Nephron progenitor cell (in vitro differentiated cells): ENCODE measurements around the gene LGMN.
"Not testable (repeated sequence)": the region's sequence is repeated elsewhere in the genome, so short reads cannot be mapped to it uniquely, and the experiment has no call there.

Source experiments
- DNase-seq: peaks from one replicate; pipeline ENCODE4 v3.0.0; 2021
- H3K27ac Mint-ChIP-seq: 2 replicates; pipeline ENCODE4 v1.8.0; 2021; ENCODE audit warnings: mild to moderate bottlenecking, moderate library complexity, mixed read lengths
- H3K27me3 Mint-ChIP-seq: 2 replicates; pipeline ENCODE4 v1.8.0; 2021; ENCODE audit warnings: mild to moderate bottlenecking, low read depth, mixed read lengths; ENCODE audit not compliant: poor library complexity
- H3K36me3 Mint-ChIP-seq: 2 replicates; pipeline ENCODE4 v1.8.0; 2021; ENCODE audit warnings: low read depth, mixed read lengths
- H3K4me1 Mint-ChIP-seq: 2 replicates; pipeline ENCODE4 v1.8.0; 2021; ENCODE audit warnings: mixed read lengths
- H3K4me3 Mint-ChIP-seq: 2 replicates; pipeline ENCODE4 v1.8.0; 2021; ENCODE audit warnings: mild to moderate bottlenecking, moderate library complexity, mixed read lengths
- H3K9me3 Mint-ChIP-seq: 2 replicates; pipeline ENCODE4 v1.8.0; 2021; ENCODE audit warnings: mild to moderate bottlenecking, moderate library complexity, mixed read lengths
- TF ChIP-seq, protein P1 (sequence below): fragments of 200-600 bp; sonication (generic); IDR thresholded peaks from 2 replicates; pipeline ENCODE4 v1.5.0; 2021; ENCODE audit warnings: antibody characterized with exemption

Gene LGMN

DNA sequence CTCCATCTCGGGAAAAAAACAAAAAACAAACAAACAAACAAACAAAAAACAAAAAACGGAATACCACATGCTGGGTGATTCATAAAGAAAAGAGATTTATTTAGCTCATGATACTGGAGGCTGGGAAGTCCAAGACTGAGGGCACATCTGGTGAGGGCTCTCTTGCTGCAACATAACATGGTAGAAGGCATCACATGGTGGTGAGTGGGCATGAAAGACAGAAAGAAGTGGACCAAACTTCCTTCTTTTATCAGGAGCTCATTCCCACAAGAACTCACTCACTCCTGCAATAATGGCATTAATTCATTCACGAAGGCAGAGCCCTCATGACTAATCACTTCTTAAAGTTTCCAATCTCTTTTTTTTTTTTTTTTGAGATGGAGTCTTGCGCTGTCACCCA, 8.0 kb upstream of the LGMN start:
- TF ChIP-seq, protein P1, sequence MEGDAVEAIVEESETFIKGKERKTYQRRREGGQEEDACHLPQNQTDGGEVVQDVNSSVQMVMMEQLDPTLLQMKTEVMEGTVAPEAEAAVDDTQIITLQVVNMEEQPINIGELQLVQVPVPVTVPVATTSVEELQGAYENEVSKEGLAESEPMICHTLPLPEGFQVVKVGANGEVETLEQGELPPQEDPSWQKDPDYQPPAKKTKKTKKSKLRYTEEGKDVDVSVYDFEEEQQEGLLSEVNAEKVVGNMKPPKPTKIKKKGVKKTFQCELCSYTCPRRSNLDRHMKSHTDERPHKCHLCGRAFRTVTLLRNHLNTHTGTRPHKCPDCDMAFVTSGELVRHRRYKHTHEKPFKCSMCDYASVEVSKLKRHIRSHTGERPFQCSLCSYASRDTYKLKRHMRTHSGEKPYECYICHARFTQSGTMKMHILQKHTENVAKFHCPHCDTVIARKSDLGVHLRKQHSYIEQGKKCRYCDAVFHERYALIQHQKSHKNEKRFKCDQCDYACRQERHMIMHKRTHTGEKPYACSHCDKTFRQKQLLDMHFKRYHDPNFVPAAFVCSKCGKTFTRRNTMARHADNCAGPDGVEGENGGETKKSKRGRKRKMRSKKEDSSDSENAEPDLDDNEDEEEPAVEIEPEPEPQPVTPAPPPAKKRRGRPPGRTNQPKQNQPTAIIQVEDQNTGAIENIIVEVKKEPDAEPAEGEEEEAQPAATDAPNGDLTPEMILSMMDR: no peak
- no peak for DNase-seq
- H3K4me1 Mint-ChIP-seq: peaks cover 34% of the 10 kb centered on the region
- no peak overlapping the region for H3K27ac Mint-ChIP-seq
- H3K9me3 Mint-ChIP-seq: no peaks in the 10 kb centered on the region
- no peak overlapping the region for H3K4me3 Mint-ChIP-seq
- no peaks in the 10 kb centered on the region for H3K36me3 Mint-ChIP-seq
- peaks cover under 1% of the 10 kb centered on the region for H3K27me3 Mint-ChIP-seq

DNA sequence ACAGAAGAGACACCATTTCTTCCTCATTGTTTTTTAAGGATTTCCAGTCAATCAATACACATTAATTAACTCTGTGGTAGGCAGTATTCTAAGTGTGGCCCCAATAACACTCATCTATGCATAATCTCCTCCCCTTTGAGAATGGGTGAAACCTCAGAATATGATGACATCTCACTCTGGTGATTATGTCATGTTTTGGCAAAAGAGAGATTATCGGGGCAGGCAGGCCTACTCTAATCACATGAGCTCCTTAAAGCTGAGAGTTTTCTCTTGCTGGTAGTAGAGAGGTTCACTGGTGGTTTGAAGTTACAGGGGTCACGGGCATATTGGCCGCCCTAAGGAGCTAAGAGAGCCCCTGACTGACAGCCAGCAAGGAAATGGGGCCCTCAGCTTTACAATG, 7.1 kb upstream of the LGMN start:
- Mint-ChIP-seq H3K4me3 (no peak overlapping the region), H3K27ac (no peak overlapping the region), H3K36me3 (no peaks in the 10 kb centered on the region), H3K9me3 (no peaks in the 10 kb centered on the region), H3K27me3 (peaks cover 5% of the 10 kb centered on the region), H3K4me1 (peaks cover 25% of the 10 kb centered on the region)
- TF ChIP-seq, protein P1: no peak
- DNase-seq: no peak

DNA sequence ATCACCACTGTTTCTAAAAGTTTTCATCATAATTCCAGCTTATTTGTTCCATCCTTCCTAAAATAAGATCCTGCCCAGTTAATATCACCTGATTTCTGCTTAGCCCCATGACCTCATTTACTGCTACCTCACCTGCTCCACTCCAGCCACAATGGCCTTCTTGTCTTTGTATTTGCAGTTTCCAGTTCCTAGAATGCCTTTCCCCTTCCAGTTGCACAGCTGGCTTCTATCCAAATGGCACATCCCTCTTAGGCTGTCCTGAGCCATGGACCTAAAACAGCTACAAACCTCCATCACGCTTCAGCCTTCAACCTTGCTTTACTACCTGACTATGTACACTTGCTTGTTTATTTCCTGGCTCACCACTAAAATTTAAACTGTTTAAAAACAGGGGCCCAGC, 6.5 kb upstream of the LGMN start:
- TF ChIP-seq, protein P1: no peak
- H3K27me3 Mint-ChIP-seq: peaks cover 5% of the 10 kb centered on the region
- DNase-seq: no peak
- peaks cover 21% of the 10 kb centered on the region for H3K4me1 Mint-ChIP-seq
- H3K4me3 Mint-ChIP-seq: no peak overlapping the region
- no peaks in the 10 kb centered on the region for H3K36me3 Mint-ChIP-seq
- no peak overlapping the region for H3K27ac Mint-ChIP-seq
- no peaks in the 10 kb centered on the region for H3K9me3 Mint-ChIP-seq

DNA sequence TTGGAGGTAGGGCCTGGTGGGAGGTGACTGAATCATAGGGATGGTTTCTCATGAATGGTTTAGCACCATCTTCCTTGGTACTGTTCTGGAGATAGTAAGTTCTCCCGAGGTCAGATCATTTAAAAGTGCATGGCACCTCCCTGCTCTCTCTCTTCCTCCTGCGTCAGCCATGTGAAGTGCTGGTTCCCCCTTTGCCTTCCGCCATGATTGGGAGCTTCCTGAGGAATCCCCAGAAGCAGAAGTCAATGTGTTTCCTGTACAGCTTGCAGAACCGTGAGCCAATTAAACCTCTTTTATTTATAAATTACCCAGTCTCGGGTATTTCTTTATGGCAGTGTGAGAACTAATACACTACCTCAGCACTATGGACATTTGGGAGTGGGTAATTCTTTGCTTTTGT, 4.8 kb upstream of the LGMN start:
- TF ChIP-seq, protein P1: no peak
- H3K9me3 Mint-ChIP-seq: no peaks in the 10 kb centered on the region
- H3K27ac Mint-ChIP-seq: no peak overlapping the region
- no peak overlapping the region for H3K4me3 Mint-ChIP-seq
- no peak for DNase-seq
- H3K4me1 Mint-ChIP-seq: peaks cover 19% of the 10 kb centered on the region
- no peaks in the 10 kb centered on the region for H3K36me3 Mint-ChIP-seq
- H3K27me3 Mint-ChIP-seq: peaks cover 11% of the 10 kb centered on the region

DNA sequence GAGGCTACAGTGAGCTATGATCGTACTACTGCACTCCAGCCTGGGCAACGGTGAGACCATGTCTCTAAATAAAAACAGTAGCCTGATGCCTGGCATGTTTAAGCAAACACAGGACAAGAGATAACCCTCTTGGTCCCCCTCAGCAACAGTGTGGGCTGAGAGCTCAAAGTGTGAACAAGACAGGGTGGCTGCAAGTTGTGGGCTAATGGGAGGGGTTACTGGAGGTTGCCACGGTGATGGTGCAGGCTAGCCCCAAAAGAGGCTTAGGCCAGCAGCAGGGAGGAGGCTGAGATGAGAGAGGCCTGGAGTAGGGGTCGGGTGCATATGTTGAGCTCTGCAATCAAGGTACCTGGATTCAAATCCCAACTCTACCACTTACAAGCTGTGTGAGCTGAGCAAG, 3.4 kb upstream of the LGMN start:
- peaks cover 11% of the 10 kb centered on the region for H3K27me3 Mint-ChIP-seq
- peaks cover 32% of the 10 kb centered on the region for H3K4me1 Mint-ChIP-seq
- H3K27ac Mint-ChIP-seq: no peak overlapping the region
- DNase-seq: no peak
- TF ChIP-seq, protein P1: no peak
- H3K4me3 Mint-ChIP-seq: no peak overlapping the region
- peaks cover 7% of the 10 kb centered on the region for H3K9me3 Mint-ChIP-seq
- H3K36me3 Mint-ChIP-seq: peaks cover 8% of the 10 kb centered on the region

DNA sequence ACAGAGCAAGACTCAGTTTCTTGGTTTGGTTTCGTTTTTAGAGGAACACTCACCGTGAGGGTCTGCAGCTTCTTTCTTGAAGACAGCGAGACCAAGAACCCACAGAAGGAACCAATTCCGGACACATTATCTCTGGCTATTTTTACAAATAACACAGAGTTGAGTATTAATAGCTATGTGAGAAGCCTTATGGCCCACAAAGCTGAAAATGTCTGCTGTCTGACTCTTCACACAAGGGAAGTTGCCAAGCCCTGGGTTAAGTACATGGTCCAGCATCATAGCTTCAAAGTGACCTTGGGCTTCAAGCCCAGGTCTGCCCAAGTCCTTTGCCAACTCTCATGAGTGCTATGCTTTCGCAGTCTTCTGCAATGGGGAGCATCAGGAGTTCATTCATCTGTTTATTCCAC, 2.6 kb upstream of the LGMN start:
- DNase-seq: no peak
- peaks cover 11% of the 10 kb centered on the region for H3K27me3 Mint-ChIP-seq
- H3K9me3 Mint-ChIP-seq: peaks cover 7% of the 10 kb centered on the region
- TF ChIP-seq, protein P1: no peak
- H3K4me3 Mint-ChIP-seq: no peak overlapping the region
- peaks cover 33% of the 10 kb centered on the region for H3K4me1 Mint-ChIP-seq
- no peak overlapping the region for H3K27ac Mint-ChIP-seq
- peaks cover 16% of the 10 kb centered on the region for H3K36me3 Mint-ChIP-seq

DNA sequence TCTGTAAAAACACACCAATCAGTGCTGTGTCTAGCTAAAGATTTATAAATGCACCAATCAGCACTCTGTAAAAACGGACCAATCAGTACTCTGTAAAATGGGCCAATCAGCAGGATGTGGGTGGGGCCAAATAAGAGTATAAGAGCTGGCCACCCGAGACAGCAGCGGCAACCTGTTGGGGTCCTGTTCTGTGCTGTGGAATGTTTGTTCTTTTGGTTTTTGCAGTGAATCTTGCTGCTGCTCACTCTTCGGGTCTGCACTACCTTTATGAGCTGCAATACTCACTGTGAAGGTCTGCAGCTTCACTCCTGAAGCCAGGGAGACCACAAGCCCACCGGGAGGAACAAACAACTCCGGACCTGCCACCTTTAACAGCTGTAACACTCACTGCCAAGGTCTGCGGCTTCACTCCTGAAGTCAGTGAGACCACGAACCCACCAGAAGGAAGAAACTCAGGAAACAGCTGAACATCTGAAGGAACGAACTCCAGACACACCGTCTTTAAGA, 1.8 kb upstream of the LGMN start:
- not testable (repeated sequence) for H3K4me3 Mint-ChIP-seq, DNase-seq, H3K9me3 Mint-ChIP-seq, H3K27ac Mint-ChIP-seq
- Mint-ChIP-seq H3K27me3 (peaks cover 11% of the 10 kb centered on the region), H3K36me3 (peaks cover 24% of the 10 kb centered on the region), H3K4me1 (peaks cover 33% of the 10 kb centered on the region)
